Prostate gland (tissue), 2 donors: Measurements from ENCODE around the gene DSTYK. TPM values are rescaled to one million over a fixed set of nuclear protein-coding genes. Genes with fewer than 3 reads are reported as not detected.

Source experiments
- DNase-seq: peaks from one replicate; pipeline ENCODE4 v3.0.0-alpha.2; 2019; ENCODE audit warnings: low spot score
- H3K27ac ChIP-seq, 2 donors: fragments of 200-600 bp; sonication (generic); 2 replicates each; pipeline ENCODE4 v1.5.1; 2017 to 2019
- H3K27me3 ChIP-seq: fragments of 200-600 bp; sonication (generic); replicated peaks from 2 replicates; pipeline ENCODE4 v1.5.1; 2019; ENCODE audit not compliant: insufficient read depth
- H3K36me3 ChIP-seq, 2 donors: fragments of 200-600 bp; sonication (generic); 1 replicate in 1 of 2; 2 replicates in 1 of 2; pipeline versions ENCODE4 v1.5.1 to v1.8.1; 2017 to 2019
- H3K4me1 ChIP-seq: fragments of 200-600 bp; sonication (generic); replicated peaks from 2 replicates; pipeline ENCODE4 v1.5.1; 2019
- H3K4me3 ChIP-seq, 2 donors: fragments of 200-600 bp; sonication (generic); 2 replicates each; pipeline ENCODE4 v1.5.1; 2017 to 2019
- H3K9me3 ChIP-seq: fragments of 200-600 bp; sonication (generic); 2 replicates; pipeline ENCODE4 v1.5.1; 2017
- POLR2A ChIP-seq: fragments of 450-650 bp; IDR thresholded peaks from one replicate; pipeline ENCODE4 v1.6.1; 2016; ENCODE audit warnings: antibody characterized with exemption, mild to moderate bottlenecking
- POLR2AphosphoS5 ChIP-seq: sonication (generic); formaldehyde crosslinking; IDR thresholded peaks from one replicate; pipeline ENCODE4 v1.6.1; 2017; ENCODE audit warnings: antibody characterized with exemption
- WGBS: methylation state at CpG from one replicate; pipeline ENCODE4 v1.1.5; 2018; 5-methylcytosine and 5-hydroxymethylcytosine counted together
- intact Hi-C: fragments of 100-400 bp; cut with DNase I; formaldehyde crosslinking; loops from one replicate; pipeline ENCODE4 v1.14.2; 2022
- total RNA-seq, 2 donors: library from RNA; depleted of rRNA; stranded (reverse); fragments of >200 nt; gene quantifications; one replicate each; pipeline ENCODE4 v1.1.0, GENCODE V29; 2016
- TF ChIP-seq, protein P1 (sequence below), 4 experiments: fragments of 200-600 bp in 2 of 4; fragments of 450-650 bp in 2 of 4; sonication (generic) in 2 of 4; IDR thresholded peaks; 1 replicate in 3 of 4; 2 replicates in 1 of 4; pipeline ENCODE4 v1.5.1; 2016 to 2019; ENCODE audit warnings: antibody characterized with exemption in 4 of 4, mild to moderate bottlenecking in 2 of 4, moderate library complexity in 2 of 4

Gene DSTYK
- total RNA-seq, 2 donors from 2014 or later = 9.7 to 16.9 TPM

DNA sequence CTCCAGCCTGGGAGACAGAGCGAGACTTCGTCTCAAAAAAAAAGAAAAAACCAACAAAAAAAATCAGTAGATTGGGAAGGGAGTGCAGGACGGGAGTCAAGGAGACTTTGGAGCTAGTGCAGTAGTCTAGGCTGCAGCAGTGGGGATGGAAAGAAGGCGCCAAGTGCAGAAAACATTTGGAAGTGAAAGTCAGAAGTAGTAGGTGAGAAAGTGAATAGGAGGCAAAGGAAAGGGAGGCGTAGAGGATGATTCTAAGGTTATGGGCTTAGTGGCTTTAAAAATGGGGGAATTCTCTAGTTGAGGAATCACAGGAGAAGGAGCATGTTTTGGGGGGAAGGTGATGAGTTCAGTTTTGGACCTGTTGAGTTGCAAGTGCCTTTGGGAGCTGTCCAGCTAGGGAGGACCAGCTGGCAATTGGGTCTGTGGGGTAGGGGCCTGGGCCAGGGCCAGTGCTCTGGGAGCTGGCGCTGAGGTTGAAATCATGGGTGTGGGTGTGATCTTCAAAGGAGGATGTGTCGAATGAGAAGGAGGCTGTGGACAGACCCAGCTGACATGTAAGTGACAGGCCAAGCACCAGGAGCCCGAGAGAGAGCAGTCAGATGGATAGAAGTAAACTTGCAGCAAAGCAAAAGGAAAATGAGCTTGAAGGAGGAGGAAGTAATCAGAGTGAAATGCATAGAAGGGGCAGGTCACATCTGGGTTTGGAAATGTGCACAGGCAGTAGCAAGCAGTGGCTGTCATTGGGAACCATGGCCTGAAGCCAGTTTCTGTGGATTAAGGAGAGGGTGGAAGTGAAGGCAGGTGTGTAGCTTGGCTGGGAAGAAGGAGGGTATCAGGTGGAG lies 32.1 kb upstream of the DSTYK start:
- Histone ChIP-seq H3K27me3 (no peaks in the 10 kb centered on the region), H3K27ac (no peak overlapping the region), H3K36me3 (no peaks in the 10 kb centered on the region), H3K4me1 (no peaks in the 10 kb centered on the region), H3K9me3 (no peaks in the 10 kb centered on the region), H3K4me3 (no peak overlapping the region)
- TF ChIP-seq, protein P1, sequence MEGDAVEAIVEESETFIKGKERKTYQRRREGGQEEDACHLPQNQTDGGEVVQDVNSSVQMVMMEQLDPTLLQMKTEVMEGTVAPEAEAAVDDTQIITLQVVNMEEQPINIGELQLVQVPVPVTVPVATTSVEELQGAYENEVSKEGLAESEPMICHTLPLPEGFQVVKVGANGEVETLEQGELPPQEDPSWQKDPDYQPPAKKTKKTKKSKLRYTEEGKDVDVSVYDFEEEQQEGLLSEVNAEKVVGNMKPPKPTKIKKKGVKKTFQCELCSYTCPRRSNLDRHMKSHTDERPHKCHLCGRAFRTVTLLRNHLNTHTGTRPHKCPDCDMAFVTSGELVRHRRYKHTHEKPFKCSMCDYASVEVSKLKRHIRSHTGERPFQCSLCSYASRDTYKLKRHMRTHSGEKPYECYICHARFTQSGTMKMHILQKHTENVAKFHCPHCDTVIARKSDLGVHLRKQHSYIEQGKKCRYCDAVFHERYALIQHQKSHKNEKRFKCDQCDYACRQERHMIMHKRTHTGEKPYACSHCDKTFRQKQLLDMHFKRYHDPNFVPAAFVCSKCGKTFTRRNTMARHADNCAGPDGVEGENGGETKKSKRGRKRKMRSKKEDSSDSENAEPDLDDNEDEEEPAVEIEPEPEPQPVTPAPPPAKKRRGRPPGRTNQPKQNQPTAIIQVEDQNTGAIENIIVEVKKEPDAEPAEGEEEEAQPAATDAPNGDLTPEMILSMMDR (IDR thresholded peaks at IDR 0.05) = no peak
- no peak for TF ChIP-seq POLR2AphosphoS5
- no peak for TF ChIP-seq POLR2A
- DNase-seq = no peak
- WGBS = 93% methylated on average over 8 of the region's 8 CpGs
- intact Hi-C loops = no loop called here

- intact Hi-C loops = no loop called here
- H3K4me3 ChIP-seq = no peak overlapping the region
- 95% methylated on average over 33 of the region's 36 CpGs for WGBS
- no peak overlapping the region for H3K27ac ChIP-seq
- no peaks in the 10 kb centered on the region for H3K36me3 ChIP-seq
- DNase-seq = no peak
- H3K9me3 ChIP-seq = no peaks in the 10 kb centered on the region
- no peaks in the 10 kb centered on the region for H3K4me1 ChIP-seq
- TF ChIP-seq, protein P1 (IDR thresholded peaks at IDR 0.05) = no peak
- TF ChIP-seq POLR2AphosphoS5 = no peak
- no peaks in the 10 kb centered on the region for H3K27me3 ChIP-seq
Observed at GRCh38 chr1:205241366-205242030, 30.0 kb upstream of the DSTYK start.

DNA sequence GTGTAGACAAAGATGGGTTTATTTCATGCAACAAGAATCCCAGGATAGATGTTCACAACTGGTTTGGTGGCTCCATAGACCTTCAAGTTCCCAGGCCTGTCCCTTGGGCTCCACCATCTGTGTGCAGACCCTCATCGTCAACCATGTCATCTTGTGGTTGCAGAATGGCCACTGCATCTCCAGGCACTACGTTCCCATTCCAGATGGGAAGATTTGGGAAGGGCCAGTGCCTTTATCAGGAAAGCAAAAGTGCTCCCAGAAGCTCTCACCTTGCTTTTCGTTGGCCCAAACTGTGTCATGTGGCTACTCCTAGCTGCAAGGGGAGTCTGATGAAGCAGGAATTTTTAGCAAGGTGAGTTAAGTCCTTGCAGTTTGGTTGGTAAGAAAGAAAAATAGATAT lies 29.1 kb upstream of the DSTYK start:
- TF ChIP-seq, protein P1 (IDR thresholded peaks at IDR 0.05) = no peak
- TF ChIP-seq POLR2A (no peak), POLR2AphosphoS5 (no peak)

DNA sequence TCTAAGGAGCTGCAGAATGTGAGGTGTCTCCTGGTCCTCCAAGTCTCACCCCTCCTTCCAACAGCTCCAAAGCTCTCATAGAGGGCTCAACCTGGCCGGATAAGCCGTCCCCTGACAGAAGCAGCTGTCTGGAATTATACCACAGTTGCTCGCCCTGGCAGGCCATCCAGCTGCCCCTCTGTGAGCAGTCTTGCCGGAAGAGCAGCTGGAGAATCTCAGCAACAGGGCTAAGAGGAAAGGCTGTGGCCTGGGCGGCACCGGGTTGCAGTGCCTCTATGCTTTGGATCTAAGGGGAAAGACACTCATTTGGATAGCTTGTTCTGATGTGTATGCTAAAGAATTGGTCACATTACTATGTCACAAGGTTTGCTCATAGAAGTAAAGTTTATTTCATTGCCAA lies 28.6 kb upstream of the DSTYK start:
- H3K36me3 ChIP-seq = no peaks in the 10 kb centered on the region
- no peaks in the 10 kb centered on the region for H3K9me3 ChIP-seq
- H3K4me3 ChIP-seq = no peak overlapping the region
- TF ChIP-seq, protein P1 (IDR thresholded peaks at IDR 0.05) = no peak
- TF ChIP-seq POLR2AphosphoS5 (no peak), POLR2A (no peak)
- H3K4me1 ChIP-seq = no peaks in the 10 kb centered on the region
- intact Hi-C loops = no loop called here
- no peaks in the 10 kb centered on the region for H3K27me3 ChIP-seq
- WGBS = 92% methylated on average over 6 of the region's 6 CpGs
- DNase-seq = no peak
- H3K27ac ChIP-seq = no peak overlapping the region

More for the DNA sequence above, 29.1 kb upstream of the DSTYK start:
- Histone ChIP-seq H3K9me3 (no peaks in the 10 kb centered on the region), H3K27ac (no peak overlapping the region), H3K36me3 (no peaks in the 10 kb centered on the region), H3K27me3 (no peaks in the 10 kb centered on the region), H3K4me3 (no peak overlapping the region), H3K4me1 (no peaks in the 10 kb centered on the region)
- intact Hi-C loops = no loop called here
- no peak for DNase-seq
- 89% methylated on average over 3 of the region's 3 CpGs for WGBS
